Dermis microvascular lymphatic vessel endothelial cell (primary cell): ENCODE data around the gene C1QTNF1. TPM values are rescaled to one million over a fixed set of nuclear protein-coding genes. Genes with fewer than 3 reads are reported as not detected.

ENCODE experiments used
- DNase-seq, 2 donors: peaks; one replicate each; pipeline versions ENCODE4 v3.0.0 to v3.0.0-alpha.2; 2010; ENCODE audit warnings: low read depth in 2 of 2
- total RNA-seq: library from RNA; depleted of rRNA; stranded (reverse); fragments of >200 nt; gene quantifications from 2 replicates; pipeline ENCODE4 v1.2.1, GENCODE V29; 2014

Gene C1QTNF1
- total RNA-seq: 8.3 and 10.7 TPM in 2 replicates

- no peak for DNase-seq
Measured at GRCh38 chr17:79023886-79024771, at the start of gene C1QTNF1. TSS of gene C1QTNF1 (plus strand) at chr17:79024169. CDS start at chr17:79043969, 19,800 bp downstream.

- peak; percentile 63 to 70 for DNase-seq
Measured at GRCh38 chr17:78974635-78975591, 49.1 kb upstream of the C1QTNF1 start.

GRCh38 chr17:78976907-78977680 is 46.9 kb upstream of the C1QTNF1 start:
- no peak for DNase-seq

GRCh38 chr17:78977681-78977943 is 46.4 kb upstream of the C1QTNF1 start:
- no peak for DNase-seq

- no peak for DNase-seq
Measured at GRCh38 chr17:78977997-78978973, 45.7 kb upstream of the C1QTNF1 start.

GRCh38 chr17:78979780-78980623 is 44.0 kb upstream of the C1QTNF1 start, which contains the start of gene LGALS3BP:
TSS of gene LGALS3BP (minus strand) at chr17:78979923. CDS start at chr17:78977191, 2,732 bp downstream.
- no peak for DNase-seq

GRCh38 chr17:78980624-78980972 is 43.4 kb upstream of the C1QTNF1 start:
- DNase-seq: no peak

- DNase-seq: no peak
Measured at GRCh38 chr17:78981010-78981888, 42.7 kb upstream of the C1QTNF1 start.

GRCh38 chr17:78985395-78985794 is 38.6 kb upstream of the C1QTNF1 start:
- DNase-seq: no peak

GRCh38 chr17:78986048-78986648 is 37.8 kb upstream of the C1QTNF1 start:
- DNase-seq: peak; percentile 75 to 83

- peak; percentile 65 to 86 for DNase-seq
Measured at GRCh38 chr17:78986649-78987328, 37.2 kb upstream of the C1QTNF1 start.

GRCh38 chr17:78988152-78988551 is 35.8 kb upstream of the C1QTNF1 start:
- DNase-seq: no peak

GRCh38 chr17:78990349-78991016 is 33.5 kb upstream of the C1QTNF1 start:
- DNase-seq: no peak

- DNase-seq: no peak
Measured at GRCh38 chr17:78991017-78991738, 32.8 kb upstream of the C1QTNF1 start.

- no peak for DNase-seq
Measured at GRCh38 chr17:78991906-78992532, 31.9 kb upstream of the C1QTNF1 start.
